Type B pancreatic cell (in vitro differentiated cells): ENCODE measurements around the gene DAND5. TPM values are rescaled to one million over a fixed set of nuclear protein-coding genes. Genes with fewer than 3 reads are reported as not detected.
A peak's percentile ranks its signal among the peaks of the same experiment; 100 is the strongest.

Experiments used
- DNase-seq: peaks from one replicate; pipeline ENCODE4 v3.0.0; 2021; ENCODE audit warnings: mixed read lengths; ENCODE audit not compliant: unreplicated experiment; ENCODE audit errors: extremely low spot score
- H3K27ac Mint-ChIP-seq: 2 replicates; pipeline ENCODE4 v1.8.0; 2021; ENCODE audit warnings: mild to moderate bottlenecking, mixed read lengths
- H3K27me3 Mint-ChIP-seq: 2 replicates; pipeline ENCODE4 v1.8.0; 2021; ENCODE audit warnings: mixed read lengths
- H3K36me3 Mint-ChIP-seq: 2 replicates; pipeline ENCODE4 v1.8.0; 2021; ENCODE audit warnings: mixed read lengths
- H3K4me1 Mint-ChIP-seq: one replicate; pipeline ENCODE4 v1.8.0; 2021; ENCODE audit warnings: mixed read lengths; ENCODE audit not compliant: unreplicated experiment
- H3K4me3 Mint-ChIP-seq: 2 replicates; pipeline ENCODE4 v1.8.0; 2021; ENCODE audit warnings: mild to moderate bottlenecking, mixed read lengths
- H3K9me3 Mint-ChIP-seq: 2 replicates; pipeline ENCODE4 v1.8.0; 2021; ENCODE audit warnings: mixed read lengths
- total RNA-seq: library from RNA; stranded (reverse); gene quantifications from 2 replicates; pipeline ENCODE4 v1.2.1, GENCODE V29; 2021; ENCODE audit warnings: low replicate concordance
- TF ChIP-seq, protein P1 (sequence below): fragments of 200-600 bp; sonication (generic); conservative IDR thresholded peaks from 2 replicates; pipeline ENCODE4 v1.5.0; 2021; ENCODE audit warnings: antibody characterized with exemption, mild to moderate bottlenecking

The DAND5 gene
- total RNA-seq, 1 donor from 2014 or later, result not detected

DNA sequence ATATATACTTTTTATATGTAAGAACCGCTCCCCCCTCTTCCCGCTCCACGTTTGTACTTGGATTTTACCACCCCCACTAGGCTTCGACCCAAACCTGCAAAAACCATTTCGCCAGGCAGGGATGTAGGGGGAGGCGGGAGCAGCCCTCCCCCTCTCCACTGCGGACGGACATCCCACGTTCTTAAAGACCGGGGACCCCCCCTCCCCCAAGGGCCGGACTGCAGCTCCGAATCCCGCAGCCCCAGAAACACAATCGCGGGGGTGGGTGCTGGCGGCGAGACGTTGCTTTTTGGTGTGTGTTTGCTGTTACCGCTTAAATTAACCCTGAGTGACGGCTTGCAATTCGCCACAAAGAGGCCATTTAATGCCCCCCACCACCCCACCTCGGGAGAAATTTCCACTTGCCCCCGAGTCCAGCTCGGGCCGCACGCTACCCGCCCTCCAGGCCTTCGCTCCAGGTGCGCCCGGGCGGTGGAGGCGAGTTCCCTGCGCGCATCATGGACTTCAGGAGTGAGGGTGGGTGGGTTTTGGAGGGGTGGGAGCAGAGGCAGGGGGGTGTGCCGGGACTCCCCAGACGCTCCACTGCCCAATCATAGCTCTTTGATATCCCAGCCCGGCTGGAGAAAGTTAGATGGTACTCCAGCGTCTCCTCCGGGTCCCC, 41.7 kb downstream of the DAND5 start:
- Mint-ChIP-seq H3K36me3 (no peaks in the 10 kb centered on the region), H3K4me1 (peaks cover 11% of the 10 kb centered on the region), H3K9me3 (no peaks in the 10 kb centered on the region), H3K4me3 (no peak overlapping the region), H3K27me3 (peaks cover 90% of the 10 kb centered on the region), H3K27ac (no peak overlapping the region)
- no peak for DNase-seq
- TF ChIP-seq, protein P1, sequence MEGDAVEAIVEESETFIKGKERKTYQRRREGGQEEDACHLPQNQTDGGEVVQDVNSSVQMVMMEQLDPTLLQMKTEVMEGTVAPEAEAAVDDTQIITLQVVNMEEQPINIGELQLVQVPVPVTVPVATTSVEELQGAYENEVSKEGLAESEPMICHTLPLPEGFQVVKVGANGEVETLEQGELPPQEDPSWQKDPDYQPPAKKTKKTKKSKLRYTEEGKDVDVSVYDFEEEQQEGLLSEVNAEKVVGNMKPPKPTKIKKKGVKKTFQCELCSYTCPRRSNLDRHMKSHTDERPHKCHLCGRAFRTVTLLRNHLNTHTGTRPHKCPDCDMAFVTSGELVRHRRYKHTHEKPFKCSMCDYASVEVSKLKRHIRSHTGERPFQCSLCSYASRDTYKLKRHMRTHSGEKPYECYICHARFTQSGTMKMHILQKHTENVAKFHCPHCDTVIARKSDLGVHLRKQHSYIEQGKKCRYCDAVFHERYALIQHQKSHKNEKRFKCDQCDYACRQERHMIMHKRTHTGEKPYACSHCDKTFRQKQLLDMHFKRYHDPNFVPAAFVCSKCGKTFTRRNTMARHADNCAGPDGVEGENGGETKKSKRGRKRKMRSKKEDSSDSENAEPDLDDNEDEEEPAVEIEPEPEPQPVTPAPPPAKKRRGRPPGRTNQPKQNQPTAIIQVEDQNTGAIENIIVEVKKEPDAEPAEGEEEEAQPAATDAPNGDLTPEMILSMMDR, result no peak

DNA sequence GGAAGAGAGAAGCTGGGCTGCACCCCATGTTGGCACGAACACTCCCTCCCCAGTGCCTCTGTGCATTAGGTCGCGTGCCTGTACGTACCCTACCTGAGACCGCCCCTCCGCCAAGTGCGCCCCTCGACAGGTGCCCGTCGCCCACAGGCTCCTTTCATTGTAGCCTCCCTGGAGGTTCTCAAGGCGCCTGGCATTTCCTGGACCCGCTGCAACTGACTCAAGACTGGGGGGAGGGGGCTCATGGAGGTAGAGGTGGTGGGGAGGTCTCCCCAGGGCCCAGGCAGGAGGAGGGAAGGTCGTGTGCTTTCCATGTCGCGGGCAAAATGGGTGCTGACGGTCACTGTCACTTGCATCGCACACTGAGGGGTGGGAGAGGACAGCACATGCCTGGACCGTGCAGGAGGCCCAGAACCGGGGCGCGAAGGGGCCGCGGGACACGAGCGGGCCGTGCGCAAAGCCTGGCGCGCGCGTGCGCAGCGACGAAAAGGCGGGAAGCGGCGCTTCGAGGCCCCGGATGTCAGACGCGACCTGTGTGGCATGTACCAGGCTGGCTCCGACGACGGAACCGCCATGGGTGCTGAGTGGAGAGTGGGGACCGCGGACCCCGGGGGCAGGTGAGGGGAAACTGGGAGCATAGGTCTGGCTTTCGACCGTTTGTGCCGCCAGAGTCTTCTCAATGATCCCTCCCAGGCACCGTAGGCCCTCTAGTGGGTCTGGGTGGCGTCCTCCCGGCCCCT, 42.4 kb downstream of the DAND5 start:
- TF ChIP-seq, protein P1, result no peak

DNA sequence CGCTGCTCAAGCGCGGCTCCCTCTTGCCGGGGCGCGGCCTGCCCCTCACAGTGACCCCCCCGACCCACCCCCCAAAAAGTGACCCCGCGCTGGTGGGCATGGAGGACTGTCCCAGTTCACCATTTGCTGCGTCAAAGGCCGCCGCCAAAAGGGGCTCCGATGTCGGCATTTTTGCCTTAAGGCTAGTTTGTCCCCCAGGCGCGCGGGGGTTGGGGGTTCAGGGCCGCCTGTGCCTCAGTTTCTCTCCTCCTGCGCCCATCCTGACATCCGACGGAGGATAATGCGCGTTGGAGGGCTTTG, 43.0 kb downstream of the DAND5 start:
- Mint-ChIP-seq H3K27ac (no peak overlapping the region), H3K9me3 (no peaks in the 10 kb centered on the region), H3K4me3 (peak overlapping the region; percentile 61)

More for the DNA sequence above, 42.4 kb downstream of the DAND5 start:
- no peaks in the 10 kb centered on the region for H3K9me3 Mint-ChIP-seq
- peaks cover 16% of the 10 kb centered on the region for H3K4me1 Mint-ChIP-seq
- no peaks in the 10 kb centered on the region for H3K36me3 Mint-ChIP-seq
- H3K4me3 Mint-ChIP-seq, result no peak overlapping the region
- no peak overlapping the region for H3K27ac Mint-ChIP-seq
- no peak for DNase-seq
- peaks cover 96% of the 10 kb centered on the region for H3K27me3 Mint-ChIP-seq

DNA sequence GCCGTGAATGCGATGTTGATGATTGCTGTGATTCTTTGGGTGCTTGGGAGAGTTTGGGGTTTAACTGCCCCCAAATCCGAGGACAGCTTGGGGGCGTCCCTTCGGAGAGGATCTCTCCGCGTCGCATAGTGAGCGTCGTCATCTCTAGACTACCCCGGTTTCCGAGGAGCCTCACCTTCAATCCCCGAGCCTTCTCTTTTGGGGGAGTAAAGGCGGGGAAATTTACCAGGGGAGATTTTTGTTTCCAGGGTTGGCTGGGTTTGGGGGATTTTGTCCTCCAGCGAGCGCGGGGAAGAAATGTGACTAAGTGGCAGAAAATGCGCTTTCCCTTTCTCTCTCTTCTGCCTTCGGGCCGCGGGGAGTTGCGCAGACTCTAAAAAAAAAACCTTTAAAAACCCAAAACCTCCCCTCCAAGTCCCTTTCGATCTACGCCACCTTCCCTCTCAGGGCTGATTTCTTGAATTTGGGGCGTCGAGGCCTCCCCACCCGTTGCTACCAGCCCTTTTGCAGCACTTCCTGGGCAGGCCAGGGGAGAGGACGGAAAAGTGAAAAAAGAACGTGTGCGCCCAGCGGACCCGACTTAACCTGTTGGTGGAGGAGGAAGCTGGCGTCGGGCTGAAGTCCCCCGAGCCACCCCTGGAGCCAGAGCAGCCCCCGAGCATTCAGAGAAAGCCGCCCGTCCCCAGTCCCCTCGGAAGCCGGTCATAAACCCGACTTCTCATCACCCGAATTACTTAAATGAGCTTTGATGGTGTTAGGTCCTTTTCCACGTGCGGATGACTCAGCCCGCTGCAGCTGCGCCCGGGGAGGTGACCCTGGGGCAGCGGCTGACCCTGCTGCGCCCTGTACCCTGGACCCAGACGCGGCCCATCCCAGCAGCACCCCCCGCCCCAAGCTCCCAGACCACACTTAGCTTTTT, 43.6 kb downstream of the DAND5 start:
- Mint-ChIP-seq H3K4me3 (peak overlapping the region; percentile 61), H3K9me3 (no peaks in the 10 kb centered on the region), H3K4me1 (peaks cover 25% of the 10 kb centered on the region), H3K36me3 (no peaks in the 10 kb centered on the region), H3K27me3 (peaks cover 97% of the 10 kb centered on the region), H3K27ac (no peak overlapping the region)
- DNase-seq, result no peak
- TF ChIP-seq, protein P1, result no peak

More for the DNA sequence above, 43.0 kb downstream of the DAND5 start:
- no peak for DNase-seq
- TF ChIP-seq, protein P1, result no peak
- no peaks in the 10 kb centered on the region for H3K36me3 Mint-ChIP-seq
- peaks cover 97% of the 10 kb centered on the region for H3K27me3 Mint-ChIP-seq
- peaks cover 19% of the 10 kb centered on the region for H3K4me1 Mint-ChIP-seq

DNA sequence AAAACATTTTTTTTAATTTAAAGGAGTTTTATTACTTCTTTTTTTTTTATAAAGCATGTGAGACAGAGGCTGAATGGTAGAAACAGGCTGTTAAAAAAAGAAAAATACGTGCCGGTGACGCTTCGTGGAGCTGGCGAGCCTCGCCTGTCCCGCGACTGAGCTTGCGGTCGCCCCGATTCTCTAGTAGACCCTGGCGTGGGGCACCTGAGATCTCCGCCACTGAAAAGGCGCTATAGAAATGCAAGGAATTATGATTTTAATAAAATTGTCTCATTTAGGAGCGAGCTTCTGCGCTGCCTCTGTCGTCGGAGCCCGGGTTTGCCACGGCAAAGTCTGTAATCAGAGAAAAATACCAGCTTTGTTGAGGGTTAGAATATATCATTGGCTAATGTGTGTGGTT, 44.3 kb downstream of the DAND5 start:
- DNase-seq, result no peak
- H3K27me3 Mint-ChIP-seq, result peaks cover 97% of the 10 kb centered on the region
- peaks cover 25% of the 10 kb centered on the region for H3K4me1 Mint-ChIP-seq
- no peaks in the 10 kb centered on the region for H3K36me3 Mint-ChIP-seq
- no peaks in the 10 kb centered on the region for H3K9me3 Mint-ChIP-seq
- no peak overlapping the region for H3K27ac Mint-ChIP-seq
- TF ChIP-seq, protein P1, result no peak
- H3K4me3 Mint-ChIP-seq, result peak overlapping the region; percentile 54
